Mammary microvascular endothelial cell (primary cell): ENCODE results near the gene SLC25A39. TPM values are rescaled to one million over a fixed set of nuclear protein-coding genes. Genes with fewer than 3 reads are reported as not detected.

ENCODE experiments used
- total RNA-seq: library from RNA; depleted of rRNA; stranded (reverse); fragments of >200 nt; gene quantifications from 2 replicates; pipeline ENCODE4 v1.2.3, GENCODE V29; 2015

The SLC25A39 gene
- 100 and 102 TPM in 2 replicates for total RNA-seq

GRCh38 chr17:44324571-44325275, at the start of gene SLC25A39:
Gene SLC25A39, minus strand, starts transcription at chr17:44324823. Its CDS starts 1,261 bp downstream, at chr17:44323562.

DNA sequence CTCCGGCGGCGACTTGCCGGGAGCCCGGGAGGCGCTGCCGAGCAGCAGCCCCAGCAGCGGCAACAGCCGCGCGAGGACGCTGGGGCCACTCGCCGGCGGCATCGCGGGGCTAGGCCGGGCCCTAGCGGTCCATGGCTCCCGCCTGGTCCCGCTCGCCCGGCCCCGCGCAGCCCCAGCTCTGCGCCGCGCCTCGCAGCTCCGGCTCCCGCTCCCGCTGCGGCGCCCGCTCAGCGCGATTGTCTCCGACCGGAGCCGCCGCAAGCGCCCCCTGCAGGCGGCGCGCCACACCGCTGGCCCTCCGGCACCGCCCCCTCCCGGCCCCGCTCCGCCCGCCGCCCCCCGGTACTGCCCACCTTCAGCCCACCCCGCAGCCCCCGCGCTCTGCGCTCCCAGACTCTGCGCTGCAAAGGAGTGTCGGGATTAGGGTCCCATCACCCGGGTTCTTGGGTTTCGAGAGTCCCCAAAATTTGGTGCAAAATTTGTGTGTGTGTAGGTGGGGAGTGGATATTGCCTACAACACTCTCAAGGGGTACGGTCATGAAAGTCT, 39.1 kb upstream of the SLC25A39 start, which contains the start of gene FAM171A2:
FAM171A2 (minus strand) TSS at position 241 of the 547 bp plus-strand sequence; CDS start at position 102, 139 bp downstream.

DNA sequence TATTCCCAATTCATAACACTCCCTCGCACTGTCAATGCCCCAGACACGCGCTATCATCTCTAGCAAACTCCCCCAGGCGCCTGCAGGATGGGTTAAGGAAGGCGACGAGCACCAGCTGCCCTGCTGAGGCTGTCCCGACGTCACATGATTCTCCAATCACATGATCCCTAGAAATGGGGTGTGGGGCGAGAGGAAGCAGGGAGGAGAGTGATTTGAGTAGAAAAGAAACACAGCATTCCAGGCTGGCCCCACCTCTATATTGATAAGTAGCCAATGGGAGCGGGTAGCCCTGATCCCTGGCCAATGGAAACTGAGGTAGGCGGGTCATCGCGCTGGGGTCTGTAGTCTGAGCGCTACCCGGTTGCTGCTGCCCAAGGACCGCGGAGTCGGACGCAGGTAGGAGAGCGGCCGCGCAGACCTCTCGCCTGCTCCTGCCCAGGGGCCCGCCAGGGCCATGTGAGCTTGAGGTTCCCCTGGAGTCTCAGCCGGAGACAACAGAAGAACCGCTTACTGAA, 20.4 kb upstream of the SLC25A39 start, which contains the start of gene GRN:
GRN (plus strand) TSS at position 364 of the 515 bp plus-strand sequence. CDS start 3,863 bp downstream, outside the sequence.

DNA sequence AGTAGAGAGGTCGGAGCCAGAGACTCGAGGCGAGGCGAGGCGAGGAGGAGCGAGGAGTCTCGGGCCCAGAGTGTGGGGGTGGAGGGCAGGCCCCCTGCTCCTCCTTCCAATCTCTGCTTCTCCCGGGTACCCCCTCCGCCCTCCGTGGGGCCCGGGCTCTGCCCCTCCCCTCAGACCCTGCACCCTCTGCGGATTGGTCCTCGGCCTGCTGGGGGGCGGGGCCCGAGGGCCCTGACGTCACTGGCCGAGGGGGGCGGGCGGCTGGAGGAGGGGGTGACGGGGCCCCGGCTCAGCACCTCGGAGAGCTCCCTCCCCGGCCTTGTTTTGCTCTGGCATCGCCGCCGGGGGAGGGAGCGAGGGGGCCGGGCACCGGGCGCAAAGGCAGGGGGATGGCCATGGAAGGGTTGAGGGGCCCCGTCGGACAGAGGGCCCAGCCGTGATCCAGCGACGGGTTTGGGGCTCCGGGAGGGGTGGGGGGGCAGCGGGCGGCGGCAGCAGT, 16.3 kb downstream of the SLC25A39 start, which contains the start of gene RUNDC3A:
RUNDC3A (plus strand) TSS at position 282 of the 499 bp plus-strand sequence. CDS start 232 bp downstream, outside the sequence.

Other genes with a start within 250 kb of the SLC25A39 start
- 39.0 and 42.1 TPM in 2 replicates for gene HDAC5, start 201.2 kb downstream of the SLC25A39 start, total RNA-seq
- 5.0 and 7.2 TPM in 2 replicates for gene HROB, start 182.9 kb downstream of the SLC25A39 start, total RNA-seq
- gene ASB16, start 154.1 kb downstream of the SLC25A39 start, total RNA-seq: 0.15 TPM in 1 of 2 replicates, not detected in the other
- gene TMUB2, start 137.9 kb downstream of the SLC25A39 start, total RNA-seq: 26.7 and 27.2 TPM in 2 replicates
- gene ATXN7L3, start 124.9 kb downstream of the SLC25A39 start, total RNA-seq: 28.8 and 55.3 TPM in 2 replicates
- gene UBTF, start 105.1 kb downstream of the SLC25A39 start, total RNA-seq: 50.5 and 55.8 TPM in 2 replicates
- gene SLC4A1, start 56.7 kb downstream of the SLC25A39 start, total RNA-seq: not detected in 2 replicates
- gene RUNDC3A, start 16.2 kb downstream of the SLC25A39 start, total RNA-seq: not detected in 2 replicates
- 445 and 504 TPM in 2 replicates for gene GRN, start 20.5 kb upstream of the SLC25A39 start, total RNA-seq
- gene FAM171A2, start 39.0 kb upstream of the SLC25A39 start, total RNA-seq: 2.6 and 3.2 TPM in 2 replicates
- 0.39 TPM in 1 of 2 replicates, not detected in the other for gene ITGA2B, start 64.8 kb upstream of the SLC25A39 start, total RNA-seq
- gene GPATCH8, start 178.6 kb upstream of the SLC25A39 start, total RNA-seq: 12.9 and 14.0 TPM in 2 replicates
- 0.07 and 0.34 TPM in 2 replicates for gene FZD2, start 232.7 kb upstream of the SLC25A39 start, total RNA-seq